Activated CD4-positive, CD25-positive, alpha-beta regulatory T cell treated with anti-CD3 and anti-CD28 coated beads, Interleukin-2, amount 50 U/mL, for 16 hours (primary cell): ENCODE measurements around the gene CENPP.

Source experiments
- DNase-seq: peaks from one replicate; pipeline ENCODE4 v3.0.0-alpha.2; 2020; ENCODE audit warnings: low read depth, low spot score

CENPP gene

DNA sequence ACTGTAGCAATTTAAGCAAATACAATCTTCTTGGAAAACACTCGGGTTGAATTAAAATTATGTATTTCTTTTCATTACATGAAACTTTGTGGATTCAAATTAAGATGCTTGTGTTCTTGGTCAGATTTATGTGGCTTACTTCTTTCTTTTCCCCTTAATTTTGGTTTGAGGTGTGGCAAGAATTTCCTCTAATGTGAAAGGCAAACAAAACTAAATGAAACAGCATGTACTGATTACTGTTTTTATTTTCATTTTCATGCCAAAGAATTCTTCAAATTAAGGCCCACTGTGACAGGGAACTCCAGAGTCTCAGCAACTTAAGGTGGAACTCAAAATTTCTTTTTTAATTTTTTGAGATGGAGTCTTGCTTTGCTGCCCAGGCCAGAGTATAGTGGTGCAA lies 98.6 kb downstream of the CENPP start, which contains the start of gene OMD:
OMD (minus strand) TSS at position 132 of the 400 bp plus-strand sequence. CDS start 6,913 bp downstream, outside the sequence.
- no peak for DNase-seq

DNA sequence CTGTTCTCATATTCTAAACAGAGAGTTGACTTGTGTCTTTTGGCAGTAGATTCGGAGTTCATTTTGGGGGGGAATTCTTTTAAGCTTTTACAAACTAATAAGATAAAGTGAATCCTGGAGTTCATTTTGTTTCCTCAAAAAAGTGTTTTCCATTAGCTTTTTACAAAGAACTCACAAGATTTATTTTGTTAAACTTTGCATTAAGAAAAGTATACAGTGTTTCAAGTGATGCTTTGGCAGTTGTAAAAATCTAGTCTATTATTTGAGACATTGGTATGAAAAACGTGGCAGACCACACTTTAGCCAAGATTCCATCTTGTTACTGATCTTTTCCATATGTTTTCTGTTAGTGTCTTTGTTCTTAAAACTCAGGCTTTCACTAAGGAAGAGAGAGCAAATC lies 99.7 kb downstream of the CENPP start:
- DNase-seq = no peak

DNA sequence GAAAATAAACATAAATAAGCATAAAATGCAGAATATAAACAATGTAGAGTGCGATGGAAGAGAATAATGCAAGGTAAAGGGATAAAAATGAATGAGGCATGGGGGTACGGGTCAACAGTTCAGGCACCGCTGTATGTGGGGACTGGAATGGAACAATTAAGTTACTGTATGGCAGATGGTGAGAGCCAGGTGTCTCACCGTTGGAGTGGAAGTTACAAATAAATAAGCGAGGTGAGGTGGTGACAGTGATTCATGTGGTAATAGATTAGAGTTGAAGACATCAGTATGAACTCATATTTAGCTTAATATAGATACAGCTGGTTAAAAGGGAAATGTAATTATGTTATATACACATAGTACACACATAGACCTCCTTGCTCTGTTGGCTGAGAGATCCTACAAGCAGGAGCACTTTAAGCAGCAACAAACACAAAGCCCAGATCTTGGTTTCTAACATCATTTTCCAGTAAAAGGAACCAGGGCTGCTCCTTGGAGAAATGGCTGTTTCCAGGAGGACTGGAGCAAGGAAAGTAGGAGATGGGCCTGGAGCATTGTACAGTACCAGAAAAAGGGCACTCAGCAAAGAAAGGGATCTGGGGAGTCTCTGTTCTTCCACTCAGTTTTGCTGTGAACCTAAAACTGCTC lies 100.9 kb downstream of the CENPP start:
- no peak for DNase-seq

DNA sequence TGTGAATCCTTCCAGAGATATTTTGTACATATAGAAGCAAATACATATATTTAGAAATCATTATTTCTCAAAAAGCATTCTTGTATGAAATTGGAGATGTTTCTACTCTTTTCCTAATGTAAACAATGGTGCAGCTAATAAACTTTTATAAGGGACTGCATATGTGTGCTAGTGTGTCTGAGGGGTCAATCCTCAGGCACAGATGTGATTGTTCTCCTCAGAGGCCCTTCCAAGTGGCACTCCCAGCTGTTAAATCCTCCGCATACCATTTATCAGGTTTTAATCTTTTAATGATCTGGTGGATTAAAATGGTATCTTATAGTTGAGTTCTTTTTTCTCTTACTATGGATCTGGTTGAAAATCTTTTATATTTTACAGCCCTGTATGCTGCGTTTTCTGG lies 104.1 kb downstream of the CENPP start:
- DNase-seq = no peak

DNA sequence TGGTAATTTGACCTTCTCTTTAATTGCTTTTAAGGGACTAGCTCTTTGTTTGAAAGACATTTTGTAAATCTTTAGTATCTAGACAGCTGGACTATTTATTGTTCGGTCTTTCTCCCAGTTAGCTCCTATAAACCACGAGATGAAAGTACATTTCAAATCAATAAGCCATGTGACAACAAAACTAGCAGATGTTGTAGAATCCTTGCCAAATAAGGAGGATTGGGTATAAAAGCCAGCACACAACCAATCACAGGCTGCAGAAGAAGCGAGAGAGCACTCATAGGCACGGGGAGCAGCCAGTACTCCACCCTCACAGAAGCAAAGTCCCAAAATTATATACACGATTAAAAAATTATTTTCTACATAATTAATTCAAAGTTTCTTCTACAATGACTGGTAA lies 106.6 kb downstream of the CENPP start:
- no peak for DNase-seq

DNA sequence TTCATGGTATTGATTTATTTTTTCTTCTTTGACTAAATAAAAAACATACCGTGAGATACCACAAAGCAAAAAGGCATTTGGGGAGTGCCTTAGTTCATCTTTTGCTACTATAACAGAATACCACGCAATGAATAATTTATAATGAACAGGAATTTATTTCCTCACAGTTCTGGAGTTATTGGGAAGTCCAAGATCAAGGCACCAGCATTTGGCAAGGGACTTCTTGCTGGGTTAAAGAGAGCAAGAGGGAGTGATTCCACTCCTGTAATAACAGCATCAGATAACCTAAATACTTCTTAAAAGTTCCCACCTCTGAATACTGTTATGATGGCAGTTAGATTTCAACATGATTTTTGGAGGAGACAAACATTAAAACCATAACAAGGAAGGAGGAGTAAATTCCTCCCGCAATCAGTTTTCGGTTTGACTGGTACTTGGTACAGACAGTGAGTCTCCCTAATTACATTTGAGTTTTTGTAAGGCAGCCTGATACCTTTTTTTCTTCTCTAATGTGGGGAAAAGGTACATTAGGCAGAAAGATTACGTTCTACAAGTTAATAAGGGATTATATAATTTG lies 107.3 kb downstream of the CENPP start:
- DNase-seq = no peak

DNA sequence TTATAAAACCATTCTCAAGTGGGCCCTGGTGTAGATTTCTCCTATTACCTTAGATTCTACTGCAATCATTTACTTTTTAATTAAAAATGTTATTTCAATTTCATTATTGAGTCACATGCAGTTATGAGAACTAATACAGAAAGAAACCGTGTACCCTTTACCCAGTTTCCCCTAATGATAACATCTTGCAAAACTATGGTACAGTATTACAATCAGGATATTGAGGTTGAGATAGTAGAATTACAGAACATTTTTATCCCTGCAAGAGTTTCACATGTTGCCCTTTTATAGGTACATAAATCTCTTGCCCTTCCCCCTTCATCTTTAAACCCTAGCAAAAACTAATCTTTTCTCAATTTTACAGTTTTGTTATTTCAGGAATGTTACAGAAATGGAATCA lies 109.5 kb downstream of the CENPP start:
- DNase-seq = no peak

DNA sequence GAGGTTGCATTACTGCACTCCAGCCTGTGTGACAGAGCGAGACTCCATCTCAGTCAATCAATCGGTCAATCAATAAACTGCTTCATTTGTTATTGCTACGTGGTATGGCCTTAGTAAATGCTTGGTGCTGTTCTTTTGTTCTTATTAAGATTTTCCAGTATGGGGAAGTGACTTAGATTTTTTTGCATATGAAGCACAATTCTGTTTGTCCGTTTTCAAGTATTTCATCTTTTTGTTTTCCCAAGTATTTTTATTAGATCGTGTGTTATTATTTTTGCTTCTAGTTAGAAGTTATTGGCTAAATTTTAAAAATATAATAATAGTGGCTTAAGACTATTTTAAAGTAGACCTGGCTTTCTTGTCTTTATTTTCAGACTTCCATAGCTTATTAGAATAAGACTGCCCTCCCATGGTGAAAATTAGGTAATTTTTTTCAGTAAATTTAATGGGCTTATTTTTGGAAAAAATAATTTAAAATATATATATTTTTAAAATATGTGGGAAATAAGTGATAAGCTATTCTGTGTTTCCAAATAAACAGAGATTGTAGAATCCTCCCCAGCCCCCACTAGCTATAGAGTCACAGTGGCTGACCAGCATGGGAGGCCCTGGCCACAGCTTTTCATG lies 113.3 kb downstream of the CENPP start:
- no peak for DNase-seq

DNA sequence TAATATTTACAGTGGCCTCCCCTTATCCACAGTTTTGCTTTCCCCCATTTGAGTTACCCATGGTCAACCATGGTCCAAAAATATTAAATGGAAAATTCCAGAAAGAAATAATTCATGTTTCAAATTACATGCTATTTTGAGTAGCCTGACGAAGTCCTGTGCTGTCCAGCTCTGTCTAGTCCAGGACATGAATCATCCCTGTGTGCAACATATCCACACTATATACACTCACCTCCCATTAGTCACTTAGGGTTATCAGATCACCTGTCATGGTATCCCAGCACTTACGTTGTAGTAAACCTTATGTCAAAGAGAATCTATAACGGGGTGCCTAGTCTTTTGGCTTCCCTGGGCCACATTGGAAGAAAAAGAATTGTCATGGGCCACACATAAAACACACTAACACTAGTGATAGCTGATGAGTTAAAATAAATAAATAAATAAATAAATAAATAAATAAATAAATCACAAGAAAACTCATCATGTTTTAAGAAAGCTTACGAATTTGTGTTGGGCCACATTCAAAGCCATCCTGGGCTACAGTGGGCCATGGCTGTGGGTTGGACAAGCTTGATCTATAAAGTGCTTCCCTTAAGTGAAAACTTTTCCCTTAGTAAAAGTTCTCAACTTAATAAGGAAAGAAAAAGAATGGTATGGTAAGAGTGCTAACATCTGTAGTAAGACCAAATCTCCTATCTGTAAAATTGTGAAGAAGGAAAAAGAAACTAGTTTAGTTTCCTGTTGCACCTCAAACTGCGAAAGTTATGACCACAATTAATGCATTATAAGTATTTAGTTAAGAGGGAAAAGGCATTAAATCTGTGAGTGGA lies 114.4 kb downstream of the CENPP start:
- no peak for DNase-seq

DNA sequence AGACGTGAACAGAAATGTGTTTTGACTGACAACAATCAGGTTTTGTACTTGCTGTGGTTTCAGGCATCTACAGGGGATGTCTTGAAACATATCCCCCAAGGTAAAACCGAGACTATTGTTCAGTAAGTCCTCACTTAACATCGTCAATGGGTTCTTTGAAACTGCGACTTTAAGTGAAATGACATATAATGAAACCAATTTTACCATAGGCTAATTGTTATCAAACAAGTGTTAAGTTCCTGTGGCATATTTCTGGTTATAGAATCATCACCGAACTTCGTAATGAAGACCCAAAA lies 114.9 kb downstream of the CENPP start:
- DNase-seq = no peak

DNA sequence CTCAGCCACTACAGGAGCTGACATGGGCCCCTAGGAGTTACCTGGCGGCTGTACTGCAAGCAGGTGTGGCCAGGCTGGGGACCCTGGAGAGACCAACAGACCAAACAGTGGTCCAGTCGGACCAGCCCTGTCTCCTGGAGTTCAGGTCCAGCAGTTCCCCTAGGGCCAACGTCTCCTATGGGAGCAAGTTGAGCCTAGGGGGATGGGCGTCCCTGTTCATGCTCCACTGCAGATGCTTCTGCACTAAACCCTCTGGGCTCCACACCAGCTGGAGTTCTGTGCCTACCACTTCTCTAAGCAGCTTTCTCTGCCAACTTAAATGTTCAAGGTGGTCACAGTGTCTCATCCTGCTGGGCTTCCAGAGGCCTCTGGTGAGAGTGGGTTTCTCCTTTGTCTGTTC lies 119.1 kb downstream of the CENPP start:
- no peak for DNase-seq

DNA sequence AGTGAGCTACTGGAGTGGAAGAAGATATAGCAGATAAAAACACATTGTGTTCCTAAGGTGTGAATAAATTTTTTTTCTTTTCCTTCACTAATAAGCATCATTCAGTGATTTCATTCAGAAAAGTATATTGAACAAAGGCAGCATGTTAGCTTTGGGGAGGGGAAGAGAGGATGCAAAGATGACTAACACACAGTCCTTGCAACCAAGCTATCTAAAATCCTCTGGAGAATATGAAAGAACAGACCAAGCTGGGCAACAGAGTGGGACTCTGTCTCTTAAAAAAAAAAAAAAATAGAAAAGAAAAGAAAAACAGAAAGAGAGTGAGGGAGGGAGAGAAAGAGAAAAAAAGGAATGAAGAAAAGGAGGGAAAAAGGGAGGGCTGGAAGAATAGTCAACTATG lies 120.8 kb downstream of the CENPP start:
- DNase-seq = no peak

DNA sequence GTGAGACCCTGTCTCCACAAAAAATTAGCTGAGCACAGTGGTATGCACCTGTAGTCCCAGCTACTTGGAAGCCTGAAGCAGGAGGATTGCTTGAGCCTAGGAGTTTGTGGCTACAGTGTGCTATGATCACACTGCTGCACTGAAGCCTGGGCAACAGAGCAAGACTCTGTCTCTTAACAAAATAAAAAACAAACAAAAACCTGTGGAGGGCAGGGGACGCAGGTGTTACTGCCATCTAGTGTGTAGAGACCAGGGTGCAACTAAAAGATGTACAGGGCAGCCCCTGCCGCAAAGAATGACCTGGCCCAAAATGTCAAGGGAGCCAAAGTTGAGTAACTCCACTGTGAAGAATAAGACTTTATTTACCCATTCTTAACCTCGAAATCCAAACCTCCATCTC lies 129.5 kb downstream of the CENPP start:
- no peak for DNase-seq

DNA sequence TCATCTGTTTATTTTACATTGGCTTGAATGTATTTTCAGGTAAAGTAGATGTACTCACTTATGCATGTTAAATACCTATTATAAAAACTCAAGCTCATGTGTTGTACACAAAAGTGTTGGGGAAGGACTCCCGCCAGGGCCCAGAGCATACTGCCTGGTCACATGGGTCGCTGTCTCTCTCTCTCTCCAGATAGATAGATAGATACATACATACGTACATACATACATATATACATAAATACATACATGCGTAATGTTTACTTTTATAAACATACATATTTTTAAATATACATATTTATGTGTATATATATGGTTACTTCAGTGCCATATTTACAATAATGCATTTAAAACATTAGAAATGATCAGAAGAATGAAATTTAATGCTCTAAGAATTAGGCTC lies 131.8 kb downstream of the CENPP start:
- no peak for DNase-seq

DNA sequence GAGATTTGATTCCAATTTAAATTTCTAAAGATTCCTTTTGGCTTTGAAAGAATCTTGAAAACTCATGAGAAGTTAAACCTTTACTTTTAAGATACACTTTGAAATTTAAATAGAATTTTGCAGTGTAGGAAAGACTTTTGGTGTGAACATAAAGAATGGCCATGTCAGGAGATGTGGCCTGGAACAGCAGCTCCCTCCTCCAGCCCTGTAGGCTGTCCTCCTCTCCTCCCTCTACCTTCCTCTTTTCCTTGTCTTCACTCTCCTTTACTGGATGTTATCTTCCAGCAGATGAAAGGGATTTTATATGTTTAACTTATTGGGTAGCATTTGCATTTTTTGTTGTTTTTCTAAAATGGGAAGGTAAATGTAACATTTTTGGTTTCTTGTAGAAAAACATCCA lies 137.6 kb downstream of the CENPP start:
- no peak for DNase-seq

DNA sequence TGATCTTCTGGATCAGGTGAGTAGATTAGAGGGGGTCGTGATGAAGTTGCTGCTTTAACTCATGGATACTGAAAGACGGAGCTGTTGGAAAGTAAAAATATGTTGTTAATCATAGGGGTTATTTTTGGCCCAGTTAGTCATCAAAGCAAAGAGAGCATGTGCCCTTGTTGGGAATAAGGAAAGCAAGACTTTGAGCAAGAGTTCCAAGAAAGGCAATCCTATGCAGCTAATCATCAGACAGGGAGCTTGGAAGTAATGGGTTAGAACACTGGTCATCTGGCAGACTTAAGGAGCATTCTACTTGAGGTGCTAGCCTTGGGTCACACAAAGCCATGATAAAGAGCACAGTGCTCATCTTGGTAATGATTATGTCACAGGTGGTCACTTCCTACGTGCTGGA lies 138.2 kb downstream of the CENPP start:
- no peak for DNase-seq

DNA sequence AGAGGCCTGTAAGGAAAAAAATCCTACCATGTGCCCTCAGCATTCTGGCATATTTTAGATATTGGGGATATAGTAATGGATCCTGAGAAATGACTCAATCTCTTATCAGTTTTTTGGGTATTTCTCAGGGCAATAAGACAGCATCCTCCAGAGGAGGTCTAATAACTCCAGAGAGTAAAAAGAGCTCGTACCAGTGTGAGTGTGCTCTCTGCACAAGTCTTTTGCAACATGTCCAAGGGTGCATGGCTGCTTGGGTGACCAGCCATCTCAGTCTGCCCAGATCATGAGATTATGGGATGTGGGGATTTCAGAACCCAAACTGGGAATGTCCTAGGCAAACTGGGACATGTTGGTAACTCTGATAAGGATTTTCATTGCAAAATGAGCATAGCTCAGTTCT lies 141.3 kb downstream of the CENPP start:
- DNase-seq = no peak

DNA sequence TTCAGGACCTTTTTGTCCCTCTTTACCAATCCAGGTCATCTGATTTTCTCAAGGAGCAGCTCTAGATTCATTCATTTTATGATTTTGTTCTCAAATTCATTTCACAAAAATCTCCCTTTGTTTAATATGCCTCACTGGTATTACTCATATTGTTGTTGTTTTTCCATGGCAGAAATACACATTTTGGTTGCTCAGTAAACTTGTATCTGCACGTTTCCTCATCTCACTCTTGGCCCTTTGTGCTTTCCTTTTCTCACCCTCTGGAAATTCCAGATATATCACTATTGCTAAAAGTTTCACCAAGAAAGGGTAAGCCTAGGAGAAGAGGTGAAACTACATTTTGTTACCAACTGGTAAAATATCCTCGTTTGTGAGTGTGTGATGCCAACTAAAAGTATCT lies 141.8 kb downstream of the CENPP start:
- no peak for DNase-seq

DNA sequence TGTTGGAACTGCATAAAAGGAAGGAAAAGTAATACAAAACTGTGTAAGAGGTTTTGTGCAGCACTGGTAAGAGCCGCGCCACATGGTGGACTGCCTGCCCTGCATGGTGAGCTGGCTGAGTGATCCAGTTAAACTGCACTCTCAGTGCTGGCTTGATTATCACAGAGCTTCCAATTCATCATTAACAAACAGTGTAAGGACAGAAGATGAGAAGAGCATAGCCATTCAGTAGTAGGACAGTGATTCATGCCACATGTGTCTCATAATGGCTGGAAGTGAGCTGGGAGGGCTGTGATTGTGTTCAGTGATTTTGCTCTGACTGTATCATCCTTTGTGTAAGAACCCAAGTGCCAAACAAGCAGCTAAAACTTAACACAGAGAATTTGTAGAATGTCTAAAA lies 142.5 kb downstream of the CENPP start:
- no peak for DNase-seq

DNA sequence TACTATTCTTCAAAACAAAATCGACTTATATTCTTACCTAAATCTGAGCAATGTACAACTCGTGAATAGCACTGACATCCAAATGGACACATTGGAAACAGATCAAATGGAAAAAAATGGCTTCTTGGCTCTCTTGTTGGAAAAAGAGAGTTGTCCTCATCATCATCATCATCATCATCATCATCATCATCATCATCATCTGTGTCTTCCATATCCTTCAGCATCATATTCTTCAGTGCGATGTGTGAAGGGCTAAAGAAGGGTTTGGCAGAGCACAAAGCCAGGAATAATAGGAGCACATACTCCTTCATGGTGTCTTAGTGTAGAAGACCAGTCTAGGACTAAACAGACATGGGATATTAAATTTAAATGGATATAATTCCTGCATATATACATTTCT lies 148.8 kb downstream of the CENPP start:
- no peak for DNase-seq

DNA sequence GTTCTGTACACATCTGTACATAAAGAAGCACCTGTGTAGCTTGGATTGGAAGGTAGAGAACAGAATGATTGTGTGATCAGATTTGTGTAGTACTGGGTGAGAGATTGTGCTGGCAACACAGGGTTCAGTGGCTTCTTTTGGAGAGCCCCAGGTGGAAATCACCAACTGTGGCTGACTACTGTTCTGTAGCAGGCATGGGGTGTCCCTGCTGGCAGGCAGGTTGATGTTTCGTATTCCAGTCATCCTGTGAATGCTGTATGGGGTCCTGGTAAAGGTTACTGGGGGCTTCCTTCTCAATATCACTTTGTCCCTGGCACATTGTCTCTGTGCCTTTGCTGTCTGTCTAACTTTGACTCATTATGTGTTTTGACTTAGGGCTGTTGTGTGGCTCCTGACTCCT lies 151.2 kb downstream of the CENPP start:
- DNase-seq = no peak

DNA sequence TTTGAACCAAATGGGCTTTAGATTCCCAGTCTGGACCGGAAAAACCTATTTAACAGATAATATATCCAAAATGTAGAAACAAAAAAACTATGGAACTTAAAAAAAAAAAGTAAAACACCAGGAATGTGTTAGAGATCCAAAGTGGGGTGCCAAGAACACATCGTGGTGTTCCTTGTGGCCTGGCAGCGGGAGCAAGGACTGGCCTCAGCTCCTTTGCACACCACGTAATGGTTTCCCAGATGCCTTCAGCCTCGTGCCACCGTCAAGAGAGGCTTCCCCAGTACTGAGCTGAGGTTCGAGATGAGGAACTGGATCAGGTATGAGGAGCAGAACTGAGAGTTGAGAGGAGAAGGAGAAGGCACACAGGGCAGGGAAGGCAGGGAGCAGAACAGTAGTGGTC lies 153.0 kb downstream of the CENPP start:
- no peak for DNase-seq

DNA sequence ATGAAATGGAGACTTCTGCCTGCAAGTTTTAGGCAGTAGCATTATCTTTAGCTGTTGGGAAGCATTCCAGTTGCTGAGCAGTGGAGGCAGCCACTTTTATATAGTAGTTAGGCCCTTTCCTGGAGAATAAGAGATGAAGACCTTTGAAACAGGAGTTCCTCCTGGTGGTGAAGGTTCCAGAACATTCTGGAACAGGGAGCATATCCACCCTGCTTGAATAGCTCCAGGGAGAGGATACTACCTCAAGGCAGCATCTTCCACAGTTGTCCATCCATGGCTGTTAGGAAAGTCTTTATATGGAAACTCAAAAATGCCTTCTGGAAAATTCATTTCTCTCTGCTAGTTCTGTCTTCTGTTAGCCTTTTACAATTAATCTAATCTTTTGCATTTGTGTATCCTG lies 153.6 kb downstream of the CENPP start:
- DNase-seq = no peak
